HG02885 (cell line): ENCODE results near the gene PAPPA2.
"Not testable (repeated sequence)": the region's sequence is repeated elsewhere in the genome, so short reads cannot be mapped to it uniquely, and the experiment has no call there.

ENCODE experiments used
- ATAC-seq: cut with Tn5 transposase; IDR thresholded peaks from one replicate; pipeline ENCODE4 v1.9.1; 2021; ENCODE audit warnings: mild to moderate bottlenecking; ENCODE audit not compliant: unreplicated experiment, poor library complexity

PAPPA2 gene

GRCh38 chr1:176595217-176595616, 132.2 kb downstream of the PAPPA2 start:
- no peak for ATAC-seq

GRCh38 chr1:176601348-176601747, 138.4 kb downstream of the PAPPA2 start:
- ATAC-seq = no peak

GRCh38 chr1:176602388-176603004, 139.5 kb downstream of the PAPPA2 start:
- ATAC-seq = no peak

GRCh38 chr1:176603696-176604095, 140.7 kb downstream of the PAPPA2 start:
- no peak for ATAC-seq

- ATAC-seq = no peak
Observed at GRCh38 chr1:176604461-176604860, 141.5 kb downstream of the PAPPA2 start.

GRCh38 chr1:176605176-176605575, 142.2 kb downstream of the PAPPA2 start:
- no peak for ATAC-seq

- ATAC-seq = no peak
Observed at GRCh38 chr1:176609556-176610408, 146.8 kb downstream of the PAPPA2 start.

- ATAC-seq = no peak
Observed at GRCh38 chr1:176612791-176613190, 149.8 kb downstream of the PAPPA2 start.

- ATAC-seq = no peak
Observed at GRCh38 chr1:176617881-176618280, 154.9 kb downstream of the PAPPA2 start.

- ATAC-seq = no peak
Observed at GRCh38 chr1:176619261-176619660, 156.3 kb downstream of the PAPPA2 start.

GRCh38 chr1:176625365-176625764, 162.4 kb downstream of the PAPPA2 start:
- no peak for ATAC-seq

GRCh38 chr1:176626572-176627061, 163.6 kb downstream of the PAPPA2 start:
- no peak for ATAC-seq

GRCh38 chr1:176628775-176629174, 165.8 kb downstream of the PAPPA2 start:
- ATAC-seq = no peak

- not testable (repeated sequence) for ATAC-seq
Observed at GRCh38 chr1:176634733-176635132, 171.8 kb downstream of the PAPPA2 start.

- ATAC-seq = no peak
Observed at GRCh38 chr1:176638713-176639526, 175.9 kb downstream of the PAPPA2 start.

GRCh38 chr1:176643536-176643935, 180.6 kb downstream of the PAPPA2 start:
- ATAC-seq = no peak

- ATAC-seq = no peak
Observed at GRCh38 chr1:176648556-176648955, 185.6 kb downstream of the PAPPA2 start.

GRCh38 chr1:176656257-176656995, 193.5 kb downstream of the PAPPA2 start:
- no peak for ATAC-seq

GRCh38 chr1:176669782-176670181, 206.8 kb downstream of the PAPPA2 start:
- ATAC-seq = no peak

- no peak for ATAC-seq
Observed at GRCh38 chr1:176670853-176671252, 207.9 kb downstream of the PAPPA2 start.
